GM12872 (cell line): ENCODE results near the gene SPATA21.

ENCODE experiments used
- CTCF ChIP-seq: IDR thresholded peaks from 3 replicates; pipeline ENCODE4 v1.5.1; 2011; ENCODE audit warnings: low read depth, mild to moderate bottlenecking, low read length, moderate library complexity; ENCODE audit not compliant: insufficient read depth

The SPATA21 gene

GRCh38 chr1:16418823-16419425 lies 18.3 kb downstream of the SPATA21 start:
- no peak for TF ChIP-seq CTCF

- TF ChIP-seq CTCF, result no peak
Measured at GRCh38 chr1:16413191-16413590, 24.0 kb downstream of the SPATA21 start.

GRCh38 chr1:16410803-16411202 lies 26.4 kb downstream of the SPATA21 start:
- TF ChIP-seq CTCF, result no peak

- TF ChIP-seq CTCF, result no peak
Measured at GRCh38 chr1:16409536-16410152, 27.6 kb downstream of the SPATA21 start.

GRCh38 chr1:16406868-16407267 lies 30.4 kb downstream of the SPATA21 start:
- no peak for TF ChIP-seq CTCF

GRCh38 chr1:16405441-16405840 lies 31.8 kb downstream of the SPATA21 start:
- no peak for TF ChIP-seq CTCF

- TF ChIP-seq CTCF, result no peak
Measured at GRCh38 chr1:16402742-16403141, 34.5 kb downstream of the SPATA21 start.
